Renal cortical epithelial cell (primary cell): ENCODE measurements around the gene SH3RF3. TPM values are rescaled to one million over a fixed set of nuclear protein-coding genes. Genes with fewer than 3 reads are reported as not detected.

Source experiments
- DNase-seq: peaks from one replicate; pipeline ENCODE4 v3.0.0-alpha.2; 2011; ENCODE audit warnings: low read depth
- total RNA-seq: library from RNA; depleted of rRNA; stranded (reverse); fragments of >200 nt; gene quantifications from 2 replicates; pipeline ENCODE4 v1.2.3, GENCODE V29; 2014

SH3RF3 gene
- total RNA-seq, 1 donor from 2014 or later, result 0.40 TPM

GRCh38 chr2:109139865-109140396 is 10.9 kb downstream of the SH3RF3 start:
- DNase-seq, result no peak

- DNase-seq, result no peak
Measured at GRCh38 chr2:109141006-109141600, 12.1 kb downstream of the SH3RF3 start.

- no peak for DNase-seq
Measured at GRCh38 chr2:109141727-109142283, 12.8 kb downstream of the SH3RF3 start.

GRCh38 chr2:109142416-109143210 is 13.6 kb downstream of the SH3RF3 start:
- no peak for DNase-seq

- DNase-seq, result no peak
Measured at GRCh38 chr2:109143214-109144187, 14.5 kb downstream of the SH3RF3 start.

- DNase-seq, result no peak
Measured at GRCh38 chr2:109144271-109144670, 15.3 kb downstream of the SH3RF3 start.

- DNase-seq, result no peak
Measured at GRCh38 chr2:109144721-109145120, 15.7 kb downstream of the SH3RF3 start.

GRCh38 chr2:109145286-109145685 is 16.3 kb downstream of the SH3RF3 start:
- no peak for DNase-seq

- DNase-seq, result no peak
Measured at GRCh38 chr2:109147405-109147804, 18.4 kb downstream of the SH3RF3 start.

GRCh38 chr2:109148117-109148746 is 19.2 kb downstream of the SH3RF3 start:
- no peak for DNase-seq

GRCh38 chr2:109148991-109149645 is 20.1 kb downstream of the SH3RF3 start:
- DNase-seq, result no peak

- DNase-seq, result no peak
Measured at GRCh38 chr2:109150559-109150958, 21.6 kb downstream of the SH3RF3 start.

- DNase-seq, result no peak
Measured at GRCh38 chr2:109151519-109151918, 22.5 kb downstream of the SH3RF3 start.

GRCh38 chr2:109153005-109153784 is 24.2 kb downstream of the SH3RF3 start:
- DNase-seq, result no peak

- no peak for DNase-seq
Measured at GRCh38 chr2:109153807-109154206, 24.8 kb downstream of the SH3RF3 start.

GRCh38 chr2:109154226-109154625 is 25.2 kb downstream of the SH3RF3 start:
- DNase-seq, result no peak

GRCh38 chr2:109155553-109156451 is 26.8 kb downstream of the SH3RF3 start:
- DNase-seq, result no peak

- no peak for DNase-seq
Measured at GRCh38 chr2:109157563-109158105, 28.6 kb downstream of the SH3RF3 start.
